K562 (cell line): ENCODE data around the gene SH2B2. TPM values are rescaled to one million over a fixed set of nuclear protein-coding genes. Genes with fewer than 3 reads are reported as not detected.

ENCODE experiments used
- NFE2 ChIP-seq: IDR thresholded peaks from 2 replicates; pipeline ENCODE4 v1.6.1; 2014; ENCODE audit warnings: antibody characterized with exemption, low read depth
- NR2C1 ChIP-seq, 2 experiments: fragments of 450-650 bp; IDR thresholded peaks; 2 replicates each; pipeline ENCODE4 v1.6.1; 2017; ENCODE audit warnings: mild to moderate bottlenecking in 2 of 2, antibody characterized with exemption in 1 of 2, inconsistent platforms in 1 of 2, missing compliant biosample characterization in 1 of 2, missing genetic modification characterization in 1 of 2
- POLR2AphosphoS5 ChIP-seq: IDR thresholded peaks from 2 replicates; pipeline ENCODE4 v1.6.1; 2011; ENCODE audit warnings: mild to moderate bottlenecking, low read depth, low read length, moderate library complexity; ENCODE audit not compliant: control insufficient read depth, insufficient read depth
- SMAD3 ChIP-seq: fragments of 450-650 bp; formaldehyde crosslinking; conservative IDR thresholded peaks from 2 replicates; pipeline ENCODE4 v1.4.0; 2020; ENCODE audit warnings: mild to moderate bottlenecking
- TFAM ChIP-seq: fragments of 250-450 bp; sonication (Bioruptor Pico); conservative IDR thresholded peaks from 2 replicates; pipeline ENCODE4 v1.5.0; 2021; ENCODE audit warnings: mild to moderate bottlenecking, moderate library complexity
- ZC3H4 ChIP-seq: sonication (generic); formaldehyde crosslinking; IDR thresholded peaks from 2 replicates; pipeline ENCODE4 v1.9.0; 2021; ENCODE audit warnings: missing genetic modification reagents, borderline replicate concordance
- ZNF316 ChIP-seq: fragments of 450-650 bp; IDR thresholded peaks from 2 replicates; pipeline ENCODE4 v1.6.1; 2016
- ZNF76 ChIP-seq: fragments of 250-450 bp; sonication (Bioruptor Pico); IDR thresholded peaks from 2 replicates; pipeline ENCODE4 v1.4.0; 2020; ENCODE audit warnings: mild to moderate bottlenecking, moderate library complexity, borderline replicate concordance
- ZNF778 ChIP-seq: fragments of 450-650 bp; formaldehyde crosslinking; IDR thresholded peaks from 2 replicates; pipeline ENCODE4 v1.4.0; 2020; ENCODE audit warnings: mild to moderate bottlenecking, moderate library complexity
- polyA plus RNA-seq, 8 experiments: library from polyadenylated mRNA; depleted of rRNA in 4 of 8; stranded (reverse) in 5 of 8; unstranded in 3 of 8; fragments of >200 nt; fragmentation: Nextera tagmentation in 2 of 8; fragmentation: Illumina TruSeq in 1 of 8; extraction: Ambion mirVana in 2 of 8; extraction: Trizol in 1 of 8; gene quantifications; 2 replicates each; pipeline versions ENCODE4 v1.2.1 to v1.2.3, GENCODE V29; 2011 to 2014; ENCODE audit warnings: inconsistent platforms in 1 of 8, missing spikeins in 1 of 8
- total RNA-seq, 7 experiments: library from RNA; depleted of rRNA in 6 of 7; stranded (reverse); fragments of >200 nt in 6 of 7; fragmentation: Illumina TruSeq in 2 of 7; extraction: Trizol in 2 of 7; gene quantifications; 2 replicates each; pipeline versions ENCODE4 v1.2.1 to v1.2.3, GENCODE V29; 2011 to 2021; ENCODE audit warnings: low replicate concordance in 1 of 7
- TF ChIP-seq, protein P1 (sequence below): sonication (generic); formaldehyde crosslinking; IDR thresholded peaks from 2 replicates; pipeline ENCODE4 v1.8.1; 2023; ENCODE audit warnings: mild to moderate bottlenecking, missing genetic modification reagents
- TF ChIP-seq, protein P2 (sequence below): fragments of 450-650 bp; IDR thresholded peaks from 2 replicates; pipeline ENCODE4 v1.6.1; 2016
- TF ChIP-seq, protein P3 (sequence below): fragments of 450-650 bp; IDR thresholded peaks from 2 replicates; pipeline ENCODE4 v1.6.1; 2016; ENCODE audit warnings: mild to moderate bottlenecking, moderate library complexity
- TF ChIP-seq, protein P4 (sequence below): fragments of 450-650 bp; formaldehyde crosslinking; IDR thresholded peaks from 2 replicates; pipeline ENCODE4 v1.4.0; 2022; ENCODE audit warnings: missing genetic modification characterization

Gene SH2B2
- total and polyA plus RNA-seq, 9 of the 15 experiments (the other 6 are each of a cell fraction or from before 2014, with no cell fraction given), result 0.03 to 0.89 (median 0.07) TPM; not detected in 4

DNA sequence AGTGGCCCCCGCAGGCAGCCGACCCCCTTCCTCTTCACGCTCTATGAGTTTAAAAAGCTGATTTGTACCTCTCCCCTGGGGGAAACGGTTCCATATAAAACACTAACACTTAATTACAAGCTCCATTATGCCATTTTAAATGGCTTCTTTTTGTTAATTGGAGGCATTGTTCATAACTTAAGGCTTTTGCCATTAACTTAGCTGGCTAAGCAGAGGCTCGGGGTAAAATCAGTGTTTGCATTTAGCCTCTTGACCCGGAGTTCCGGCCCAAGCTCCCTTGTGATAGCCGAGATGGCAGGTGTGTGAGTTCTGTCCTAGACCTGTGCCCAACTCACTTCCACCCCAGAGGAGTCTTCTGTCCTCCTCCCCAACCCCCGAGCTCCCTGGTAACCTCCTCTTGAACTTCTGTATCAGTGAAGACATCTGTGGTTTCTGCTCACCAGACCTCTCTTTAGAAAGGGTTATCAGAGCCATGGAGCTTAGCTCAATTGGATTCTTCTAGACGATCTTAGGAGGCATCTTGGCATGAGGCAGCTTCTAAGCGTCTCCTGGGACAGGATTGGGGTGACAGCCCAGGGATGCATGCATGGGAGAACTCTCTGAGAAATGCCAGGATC, 34.2 kb upstream of the SH2B2 start (continued):
- TF ChIP-seq POLR2AphosphoS5, result peak; percentile 34; the same call in 1 of the 2 replicates
- TF ChIP-seq NFE2, result no peak
- no peak for TF ChIP-seq ZC3H4
- TF ChIP-seq, protein P1, sequence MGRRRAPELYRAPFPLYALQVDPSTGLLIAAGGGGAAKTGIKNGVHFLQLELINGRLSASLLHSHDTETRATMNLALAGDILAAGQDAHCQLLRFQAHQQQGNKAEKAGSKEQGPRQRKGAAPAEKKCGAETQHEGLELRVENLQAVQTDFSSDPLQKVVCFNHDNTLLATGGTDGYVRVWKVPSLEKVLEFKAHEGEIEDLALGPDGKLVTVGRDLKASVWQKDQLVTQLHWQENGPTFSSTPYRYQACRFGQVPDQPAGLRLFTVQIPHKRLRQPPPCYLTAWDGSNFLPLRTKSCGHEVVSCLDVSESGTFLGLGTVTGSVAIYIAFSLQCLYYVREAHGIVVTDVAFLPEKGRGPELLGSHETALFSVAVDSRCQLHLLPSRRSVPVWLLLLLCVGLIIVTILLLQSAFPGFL (CRISPR knock-in tag), result no peak
- TF ChIP-seq NR2C1 (IDR thresholded peaks at IDR 0.05), result no peak
- TF ChIP-seq NR2C1 (tag; IDR thresholded peaks at IDR 0.05), result peak; percentile 40; the same call in 1 of the 2 replicates
- TF ChIP-seq ZNF778, result no peak
- no peak for TF ChIP-seq TFAM (CRISPR knock-in tag)
- TF ChIP-seq, protein P2, sequence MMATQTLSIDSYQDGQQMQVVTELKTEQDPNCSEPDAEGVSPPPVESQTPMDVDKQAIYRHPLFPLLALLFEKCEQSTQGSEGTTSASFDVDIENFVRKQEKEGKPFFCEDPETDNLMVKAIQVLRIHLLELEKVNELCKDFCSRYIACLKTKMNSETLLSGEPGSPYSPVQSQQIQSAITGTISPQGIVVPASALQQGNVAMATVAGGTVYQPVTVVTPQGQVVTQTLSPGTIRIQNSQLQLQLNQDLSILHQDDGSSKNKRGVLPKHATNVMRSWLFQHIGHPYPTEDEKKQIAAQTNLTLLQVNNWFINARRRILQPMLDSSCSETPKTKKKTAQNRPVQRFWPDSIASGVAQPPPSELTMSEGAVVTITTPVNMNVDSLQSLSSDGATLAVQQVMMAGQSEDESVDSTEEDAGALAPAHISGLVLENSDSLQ, result no peak
- no peak for TF ChIP-seq ZNF76 (CRISPR knock-in tag)
- no peak for TF ChIP-seq SMAD3 (CRISPR knock-in tag)
- TF ChIP-seq, protein P3, sequence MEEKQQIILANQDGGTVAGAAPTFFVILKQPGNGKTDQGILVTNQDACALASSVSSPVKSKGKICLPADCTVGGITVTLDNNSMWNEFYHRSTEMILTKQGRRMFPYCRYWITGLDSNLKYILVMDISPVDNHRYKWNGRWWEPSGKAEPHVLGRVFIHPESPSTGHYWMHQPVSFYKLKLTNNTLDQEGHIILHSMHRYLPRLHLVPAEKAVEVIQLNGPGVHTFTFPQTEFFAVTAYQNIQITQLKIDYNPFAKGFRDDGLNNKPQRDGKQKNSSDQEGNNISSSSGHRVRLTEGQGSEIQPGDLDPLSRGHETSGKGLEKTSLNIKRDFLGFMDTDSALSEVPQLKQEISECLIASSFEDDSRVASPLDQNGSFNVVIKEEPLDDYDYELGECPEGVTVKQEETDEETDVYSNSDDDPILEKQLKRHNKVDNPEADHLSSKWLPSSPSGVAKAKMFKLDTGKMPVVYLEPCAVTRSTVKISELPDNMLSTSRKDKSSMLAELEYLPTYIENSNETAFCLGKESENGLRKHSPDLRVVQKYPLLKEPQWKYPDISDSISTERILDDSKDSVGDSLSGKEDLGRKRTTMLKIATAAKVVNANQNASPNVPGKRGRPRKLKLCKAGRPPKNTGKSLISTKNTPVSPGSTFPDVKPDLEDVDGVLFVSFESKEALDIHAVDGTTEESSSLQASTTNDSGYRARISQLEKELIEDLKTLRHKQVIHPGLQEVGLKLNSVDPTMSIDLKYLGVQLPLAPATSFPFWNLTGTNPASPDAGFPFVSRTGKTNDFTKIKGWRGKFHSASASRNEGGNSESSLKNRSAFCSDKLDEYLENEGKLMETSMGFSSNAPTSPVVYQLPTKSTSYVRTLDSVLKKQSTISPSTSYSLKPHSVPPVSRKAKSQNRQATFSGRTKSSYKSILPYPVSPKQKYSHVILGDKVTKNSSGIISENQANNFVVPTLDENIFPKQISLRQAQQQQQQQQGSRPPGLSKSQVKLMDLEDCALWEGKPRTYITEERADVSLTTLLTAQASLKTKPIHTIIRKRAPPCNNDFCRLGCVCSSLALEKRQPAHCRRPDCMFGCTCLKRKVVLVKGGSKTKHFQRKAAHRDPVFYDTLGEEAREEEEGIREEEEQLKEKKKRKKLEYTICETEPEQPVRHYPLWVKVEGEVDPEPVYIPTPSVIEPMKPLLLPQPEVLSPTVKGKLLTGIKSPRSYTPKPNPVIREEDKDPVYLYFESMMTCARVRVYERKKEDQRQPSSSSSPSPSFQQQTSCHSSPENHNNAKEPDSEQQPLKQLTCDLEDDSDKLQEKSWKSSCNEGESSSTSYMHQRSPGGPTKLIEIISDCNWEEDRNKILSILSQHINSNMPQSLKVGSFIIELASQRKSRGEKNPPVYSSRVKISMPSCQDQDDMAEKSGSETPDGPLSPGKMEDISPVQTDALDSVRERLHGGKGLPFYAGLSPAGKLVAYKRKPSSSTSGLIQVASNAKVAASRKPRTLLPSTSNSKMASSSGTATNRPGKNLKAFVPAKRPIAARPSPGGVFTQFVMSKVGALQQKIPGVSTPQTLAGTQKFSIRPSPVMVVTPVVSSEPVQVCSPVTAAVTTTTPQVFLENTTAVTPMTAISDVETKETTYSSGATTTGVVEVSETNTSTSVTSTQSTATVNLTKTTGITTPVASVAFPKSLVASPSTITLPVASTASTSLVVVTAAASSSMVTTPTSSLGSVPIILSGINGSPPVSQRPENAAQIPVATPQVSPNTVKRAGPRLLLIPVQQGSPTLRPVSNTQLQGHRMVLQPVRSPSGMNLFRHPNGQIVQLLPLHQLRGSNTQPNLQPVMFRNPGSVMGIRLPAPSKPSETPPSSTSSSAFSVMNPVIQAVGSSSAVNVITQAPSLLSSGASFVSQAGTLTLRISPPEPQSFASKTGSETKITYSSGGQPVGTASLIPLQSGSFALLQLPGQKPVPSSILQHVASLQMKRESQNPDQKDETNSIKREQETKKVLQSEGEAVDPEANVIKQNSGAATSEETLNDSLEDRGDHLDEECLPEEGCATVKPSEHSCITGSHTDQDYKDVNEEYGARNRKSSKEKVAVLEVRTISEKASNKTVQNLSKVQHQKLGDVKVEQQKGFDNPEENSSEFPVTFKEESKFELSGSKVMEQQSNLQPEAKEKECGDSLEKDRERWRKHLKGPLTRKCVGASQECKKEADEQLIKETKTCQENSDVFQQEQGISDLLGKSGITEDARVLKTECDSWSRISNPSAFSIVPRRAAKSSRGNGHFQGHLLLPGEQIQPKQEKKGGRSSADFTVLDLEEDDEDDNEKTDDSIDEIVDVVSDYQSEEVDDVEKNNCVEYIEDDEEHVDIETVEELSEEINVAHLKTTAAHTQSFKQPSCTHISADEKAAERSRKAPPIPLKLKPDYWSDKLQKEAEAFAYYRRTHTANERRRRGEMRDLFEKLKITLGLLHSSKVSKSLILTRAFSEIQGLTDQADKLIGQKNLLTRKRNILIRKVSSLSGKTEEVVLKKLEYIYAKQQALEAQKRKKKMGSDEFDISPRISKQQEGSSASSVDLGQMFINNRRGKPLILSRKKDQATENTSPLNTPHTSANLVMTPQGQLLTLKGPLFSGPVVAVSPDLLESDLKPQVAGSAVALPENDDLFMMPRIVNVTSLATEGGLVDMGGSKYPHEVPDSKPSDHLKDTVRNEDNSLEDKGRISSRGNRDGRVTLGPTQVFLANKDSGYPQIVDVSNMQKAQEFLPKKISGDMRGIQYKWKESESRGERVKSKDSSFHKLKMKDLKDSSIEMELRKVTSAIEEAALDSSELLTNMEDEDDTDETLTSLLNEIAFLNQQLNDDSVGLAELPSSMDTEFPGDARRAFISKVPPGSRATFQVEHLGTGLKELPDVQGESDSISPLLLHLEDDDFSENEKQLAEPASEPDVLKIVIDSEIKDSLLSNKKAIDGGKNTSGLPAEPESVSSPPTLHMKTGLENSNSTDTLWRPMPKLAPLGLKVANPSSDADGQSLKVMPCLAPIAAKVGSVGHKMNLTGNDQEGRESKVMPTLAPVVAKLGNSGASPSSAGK, result no peak
- TF ChIP-seq, protein P4, sequence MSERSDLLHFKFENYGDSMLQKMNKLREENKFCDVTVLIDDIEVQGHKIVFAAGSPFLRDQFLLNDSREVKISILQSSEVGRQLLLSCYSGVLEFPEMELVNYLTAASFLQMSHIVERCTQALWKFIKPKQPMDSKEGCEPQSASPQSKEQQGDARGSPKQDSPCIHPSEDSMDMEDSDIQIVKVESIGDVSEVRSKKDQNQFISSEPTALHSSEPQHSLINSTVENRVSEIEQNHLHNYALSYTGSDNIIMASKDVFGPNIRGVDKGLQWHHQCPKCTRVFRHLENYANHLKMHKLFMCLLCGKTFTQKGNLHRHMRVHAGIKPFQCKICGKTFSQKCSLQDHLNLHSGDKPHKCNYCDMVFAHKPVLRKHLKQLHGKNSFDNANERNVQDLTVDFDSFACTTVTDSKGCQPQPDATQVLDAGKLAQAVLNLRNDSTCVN (CRISPR knock-in tag), result no peak
- no peak for TF ChIP-seq ZNF316
